Suprapubic skin (tissue), 4 donors: ENCODE measurements around the gene CASP2. TPM values are rescaled to one million over a fixed set of nuclear protein-coding genes. Genes with fewer than 3 reads are reported as not detected.

Experiments
- DNase-seq, 2 donors: peaks; one replicate each; pipeline ENCODE4 v3.0.0-alpha.2; 2019; ENCODE audit warnings: low spot score in 2 of 2
- H3K27ac ChIP-seq: fragments of 200-600 bp; sonication (generic); one replicate; pipeline ENCODE4 v1.5.1; 2019
- H3K27me3 ChIP-seq: fragments of 200-600 bp; sonication (generic); one replicate; pipeline ENCODE4 v1.5.1; 2019
- H3K36me3 ChIP-seq: fragments of 200-600 bp; sonication (generic); one replicate; pipeline ENCODE4 v1.5.1; 2019
- H3K4me1 ChIP-seq: fragments of 200-600 bp; sonication (generic); one replicate; pipeline ENCODE4 v1.5.1; 2019
- H3K4me3 ChIP-seq: fragments of 200-600 bp; sonication (generic); one replicate; pipeline ENCODE4 v1.5.1; 2019; ENCODE audit warnings: mild to moderate bottlenecking
- H3K9me3 ChIP-seq: fragments of 200-600 bp; sonication (generic); one replicate; pipeline ENCODE4 v1.5.1; 2019
- CTCF ChIP-seq, 2 donors: fragments of 200-600 bp in 1 of 2; fragments of 450-650 bp in 1 of 2; sonication (generic) in 1 of 2; IDR thresholded peaks; one replicate each; pipeline ENCODE4 v1.5.1; 2016 to 2019; ENCODE audit warnings: antibody characterized with exemption in 2 of 2, mild to moderate bottlenecking in 1 of 2, moderate library complexity in 1 of 2
- EP300 ChIP-seq: sonication (generic); formaldehyde crosslinking; IDR thresholded peaks from one replicate; pipeline ENCODE4 v1.6.1; 2017; ENCODE audit warnings: antibody characterized with exemption
- POLR2A ChIP-seq, 2 donors: fragments of 450-650 bp; IDR thresholded peaks; one replicate each; pipeline ENCODE4 v1.6.1; 2017; ENCODE audit warnings: antibody characterized with exemption in 2 of 2, mild to moderate bottlenecking in 2 of 2, moderate library complexity in 2 of 2
- POLR2AphosphoS5 ChIP-seq, 3 donors: sonication (generic); formaldehyde crosslinking; IDR thresholded peaks; one replicate each; pipeline ENCODE4 v1.6.1; 2017; ENCODE audit warnings: antibody characterized with exemption in 3 of 3
- WGBS: methylation state at CpG from one replicate; pipeline ENCODE4 v1.1.5; 2018; 5-methylcytosine and 5-hydroxymethylcytosine counted together
- total RNA-seq, 4 donors: library from RNA; depleted of rRNA; stranded (reverse); fragments of >200 nt; gene quantifications; one replicate each; pipeline ENCODE4 v1.1.0, GENCODE V29; 2016

The CASP2 gene
- total RNA-seq, 4 donors from 2014 or later = 13.7 to 36.5 (median 25.3) TPM

GRCh38 chr7:143329471-143330170 lies 41.5 kb downstream of the CASP2 start:
- WGBS = 90% methylated on average over 10 of the region's 10 CpGs
- TF ChIP-seq POLR2AphosphoS5 (IDR thresholded peaks at IDR 0.05) (no peak), EP300 (no peak), CTCF (IDR thresholded peaks at IDR 0.05) (no peak), POLR2A (IDR thresholded peaks at IDR 0.05) (no peak)
- Histone ChIP-seq H3K27ac (no peak overlapping the region), H3K4me3 (no peak overlapping the region), H3K27me3 (no peaks in the 10 kb centered on the region), H3K4me1 (peaks cover 9% of the 10 kb centered on the region), H3K36me3 (no peaks in the 10 kb centered on the region), H3K9me3 (no peaks in the 10 kb centered on the region)
- no peak for DNase-seq

- Histone ChIP-seq H3K4me1 (peaks cover 9% of the 10 kb centered on the region), H3K4me3 (no peak overlapping the region), H3K27ac (no peak overlapping the region), H3K27me3 (no peaks in the 10 kb centered on the region), H3K9me3 (no peaks in the 10 kb centered on the region), H3K36me3 (no peaks in the 10 kb centered on the region)
- WGBS = 58% methylated on average over 8 of the region's 8 CpGs
- TF ChIP-seq POLR2AphosphoS5 (IDR thresholded peaks at IDR 0.05) (no peak), POLR2A (IDR thresholded peaks at IDR 0.05) (no peak), EP300 (no peak), CTCF (IDR thresholded peaks at IDR 0.05) (no peak)
- DNase-seq = no peak
Observed at GRCh38 chr7:143331179-143331801, 43.1 kb downstream of the CASP2 start.

DNA sequence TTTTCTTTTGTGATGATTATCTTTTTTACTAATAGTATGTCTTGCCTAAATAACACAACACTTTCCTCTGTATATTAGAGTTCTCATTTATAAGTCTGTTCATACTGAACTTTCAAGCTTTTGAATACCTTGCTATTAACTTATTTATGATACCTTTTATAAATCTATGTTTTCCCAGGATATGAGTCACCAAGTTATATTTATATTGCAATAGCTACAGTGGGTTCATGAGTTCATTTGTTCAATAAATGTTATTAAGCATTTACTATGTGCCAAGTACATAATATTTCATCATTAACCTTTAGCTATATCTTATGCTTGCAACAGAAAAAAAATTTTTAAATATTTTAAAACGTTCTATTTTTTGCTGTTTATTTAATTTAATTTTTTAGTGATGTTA lies 46.1 kb downstream of the CASP2 start:
- Histone ChIP-seq H3K36me3 (no peaks in the 10 kb centered on the region), H3K4me3 (no peak overlapping the region), H3K27ac (no peak overlapping the region), H3K27me3 (no peaks in the 10 kb centered on the region), H3K9me3 (no peaks in the 10 kb centered on the region), H3K4me1 (peaks cover 9% of the 10 kb centered on the region)
- TF ChIP-seq POLR2A (IDR thresholded peaks at IDR 0.05) (no peak), CTCF (IDR thresholded peaks at IDR 0.05) (no peak), POLR2AphosphoS5 (IDR thresholded peaks at IDR 0.05) (no peak), EP300 (no peak)
- WGBS = 51% methylated on average over 1 of the region's 1 CpG
- no peak for DNase-seq

DNA sequence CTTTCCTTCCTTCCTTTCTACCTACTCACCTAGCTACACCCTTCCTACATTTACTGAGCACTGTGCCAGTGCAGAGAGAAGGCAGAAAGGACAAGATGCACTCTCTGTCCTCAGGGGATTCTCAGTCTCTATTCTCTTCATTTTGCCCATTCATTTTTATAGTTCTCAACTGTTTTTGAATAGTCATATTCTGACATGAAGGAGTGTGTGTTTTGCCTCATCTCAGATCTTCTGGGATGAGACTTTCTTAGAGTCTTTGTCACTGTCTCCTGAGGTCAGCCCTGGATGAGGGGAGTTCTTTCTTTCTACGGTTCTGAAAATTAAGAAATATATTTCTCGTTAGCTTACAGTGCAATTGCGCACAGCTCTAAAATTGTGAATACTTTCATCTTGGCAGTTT lies 49.1 kb downstream of the CASP2 start:
- Histone ChIP-seq H3K4me3 (no peak overlapping the region), H3K9me3 (no peaks in the 10 kb centered on the region), H3K36me3 (no peaks in the 10 kb centered on the region), H3K27ac (no peak overlapping the region), H3K4me1 (no peaks in the 10 kb centered on the region), H3K27me3 (no peaks in the 10 kb centered on the region)
- TF ChIP-seq POLR2A (IDR thresholded peaks at IDR 0.05) (no peak), EP300 (no peak), POLR2AphosphoS5 (IDR thresholded peaks at IDR 0.05) (no peak), CTCF (IDR thresholded peaks at IDR 0.05) (no peak)
- WGBS = 89% methylated on average over 3 of the region's 3 CpGs
- DNase-seq = no peak

GRCh38 chr7:143341842-143342241 lies 53.7 kb downstream of the CASP2 start:
- no peak overlapping the region for H3K4me3 ChIP-seq
- no peak for DNase-seq
- H3K9me3 ChIP-seq = no peaks in the 10 kb centered on the region
- 90% methylated on average over 8 of the region's 8 CpGs for WGBS
- H3K27me3 ChIP-seq = peaks cover 13% of the 10 kb centered on the region
- no peak overlapping the region for H3K27ac ChIP-seq
- H3K36me3 ChIP-seq = no peaks in the 10 kb centered on the region
- peaks cover 5% of the 10 kb centered on the region for H3K4me1 ChIP-seq
- TF ChIP-seq EP300 = no peak
- TF ChIP-seq CTCF (IDR thresholded peaks at IDR 0.05) = no peak
- no peak for TF ChIP-seq POLR2A (IDR thresholded peaks at IDR 0.05)
- TF ChIP-seq POLR2AphosphoS5 (IDR thresholded peaks at IDR 0.05) = no peak
